ENCODE results near the gene CTXN2.

- no peak for TF ChIP-seq CTCF (IDR thresholded peaks at IDR 0.05)
- no peak for TF ChIP-seq EP300 (IDR thresholded peaks at IDR 0.05)
- no peak for TF ChIP-seq POLR2A (IDR thresholded peaks at IDR 0.05)
- no peak for TF ChIP-seq POLR2AphosphoS5 (IDR thresholded peaks at IDR 0.05)
Observed at GRCh38 chr15:48145923-48146322, 45.5 kb upstream of the CTXN2 start.
